ENCODE measurements around the gene DIP2A.
"Not testable (repeated sequence)": the region's sequence is repeated elsewhere in the genome, so short reads cannot be mapped to it uniquely, and the experiment has no call there.

The DIP2A gene

DNA sequence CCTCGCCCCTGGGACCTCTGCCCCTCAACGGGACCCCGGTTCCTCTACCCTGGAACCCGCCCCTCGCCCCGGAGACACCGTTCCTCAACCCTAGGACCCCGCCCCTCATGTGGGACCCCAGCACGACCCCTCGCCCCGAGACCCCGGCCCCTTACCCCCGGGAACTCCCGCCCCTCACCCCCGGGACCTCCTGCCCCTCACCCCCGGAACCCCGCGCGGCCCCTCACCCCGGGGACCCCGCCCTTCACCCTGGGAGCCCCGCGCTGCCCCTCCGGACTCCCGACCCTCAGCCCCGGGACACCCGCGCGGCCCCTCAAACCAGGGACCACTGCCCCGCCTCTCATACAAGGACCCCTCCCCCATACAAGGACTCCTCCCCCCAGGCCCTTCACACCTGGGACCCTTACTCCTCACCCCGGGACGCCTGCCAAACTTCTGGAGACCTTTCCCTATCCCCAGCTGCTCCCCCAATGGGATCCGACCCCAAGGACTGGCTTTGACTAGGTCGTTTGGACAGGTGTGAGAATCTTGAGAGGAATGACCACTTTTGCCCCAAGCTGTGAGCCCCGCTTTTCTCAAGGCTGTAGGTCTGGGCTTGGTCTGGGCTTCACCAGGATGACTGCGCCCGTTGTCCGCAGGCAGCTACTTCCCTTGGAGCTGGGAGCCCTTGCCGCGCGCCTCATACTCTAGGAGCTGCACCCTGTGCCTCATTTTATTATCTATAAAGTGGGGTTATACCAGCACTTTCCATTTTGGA lies 843 bp downstream of the DIP2A start:
- peak overlapping the region in 1 of 2 experiments; percentile 91 for H3K23ac ChIP-seq (ENCODE audit: low read length in 2 of 2)
- DNase-seq = peak; percentile 52
- H3K4me1 ChIP-seq (ENCODE audit: control insufficient read depth, insufficient read depth, low read depth, low read length) = peaks cover 8% of the 10 kb centered on the region
- peak overlapping the region; percentile 95 to 98 for H3K4me3 ChIP-seq (ENCODE audit: insufficient read depth in 1 of 2, low read depth in 1 of 2, low read length in 2 of 2)
- no peak overlapping the region for H4K91ac ChIP-seq (ENCODE audit: low read length)
- peak overlapping the region in 1 of 2 experiments; percentile 87 for H3K14ac ChIP-seq (ENCODE audit: low read length in 2 of 2)
- no peak overlapping the region for H2AFZ ChIP-seq (ENCODE audit: low read depth, low read length)
- 5% methylated on average over 31 of the region's 41 CpGs for WGBS
- no peak overlapping the region for H2AK5ac ChIP-seq (ENCODE audit: low read length, severe bottlenecking)
- H4K8ac ChIP-seq (ENCODE audit: low read length) = no peak overlapping the region
- no peaks in the 10 kb centered on the region for H3K9me3 ChIP-seq (ENCODE audit: control insufficient read depth, low read length)
- peak overlapping the region; percentile 98 for H3K4me2 ChIP-seq (ENCODE audit: low read length, poor library complexity, severe bottlenecking)
- peaks cover 34% of the 10 kb centered on the region for H3K79me1 ChIP-seq (replicated peaks; ENCODE audit: low read length, poor library complexity, severe bottlenecking)
- no peak overlapping the region for H2BK5ac ChIP-seq (ENCODE audit: low read depth, low read length, poor library complexity, severe bottlenecking)
- H3K36me3 ChIP-seq (ENCODE audit: control insufficient read depth in 1 of 2, insufficient read depth in 2 of 2, low read depth in 1 of 2, low read length in 2 of 2) = peaks cover 2 to 16% of the 10 kb centered on the region in 2 experiments
- H2BK15ac ChIP-seq (ENCODE audit: low read depth, poor library complexity, severe bottlenecking) = no peak overlapping the region
- peak overlapping the region; percentile 89 for H3K9ac ChIP-seq (ENCODE audit: low read length)
- H3K27me3 ChIP-seq (ENCODE audit: control insufficient read depth in 1 of 2, insufficient read depth in 1 of 2, low read length in 2 of 2) = no peaks in the 10 kb centered on the region
- peak overlapping the region; percentile 59 for H2BK120ac ChIP-seq (ENCODE audit: low read depth, low read length)
- no peak overlapping the region for H2BK12ac ChIP-seq (ENCODE audit: low read length in 2 of 2)
- peak overlapping the region in 1 of 2 experiments; percentile 97 for H3K18ac ChIP-seq (ENCODE audit: low read depth in 1 of 2, low read length in 2 of 2)
- peak overlapping the region in 1 of 2 experiments; percentile 98 for H3K4ac ChIP-seq (ENCODE audit: low read depth in 1 of 2, low read length in 2 of 2)
- H3K27ac ChIP-seq (ENCODE audit: low read length, poor library complexity, severe bottlenecking) = no peak overlapping the region

DNA sequence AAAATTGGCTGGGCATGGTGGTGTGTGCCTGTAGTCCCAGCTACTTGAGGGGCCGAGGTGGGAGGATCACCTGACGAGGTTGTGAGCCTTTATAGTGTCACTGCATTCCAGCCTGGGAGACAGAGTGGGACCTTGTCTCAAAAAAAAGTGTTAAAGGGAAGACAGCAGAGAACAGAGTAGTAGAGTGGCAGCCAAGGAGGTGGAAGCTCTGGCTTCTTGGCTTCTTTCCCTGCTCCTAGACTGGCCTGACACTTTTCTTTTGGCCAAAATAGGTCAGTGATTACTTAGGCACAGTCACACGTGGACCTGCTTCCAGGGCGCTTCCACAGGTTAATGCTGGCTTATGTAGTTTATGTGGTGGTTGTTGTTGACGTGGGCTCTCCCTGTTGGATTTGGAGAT lies 3.2 kb downstream of the DIP2A start:
- H4K8ac ChIP-seq (ENCODE audit: low read length) = no peak overlapping the region
- H2BK15ac ChIP-seq (ENCODE audit: low read depth, poor library complexity, severe bottlenecking) = no peak overlapping the region
- no peak overlapping the region for H2BK5ac ChIP-seq (ENCODE audit: low read depth, low read length, poor library complexity, severe bottlenecking)
- H2AK5ac ChIP-seq (ENCODE audit: low read length, severe bottlenecking) = no peak overlapping the region
- no peak overlapping the region for H2AFZ ChIP-seq (ENCODE audit: low read depth, low read length)
- no peak overlapping the region for H4K91ac ChIP-seq (ENCODE audit: low read length)
- 95% methylated on average over 5 of the region's 5 CpGs for WGBS
- no peaks in the 10 kb centered on the region for H3K9me3 ChIP-seq (ENCODE audit: control insufficient read depth, low read length)
- no peak overlapping the region for H3K4ac ChIP-seq (ENCODE audit: low read depth in 1 of 2, low read length in 2 of 2)
- H3K4me3 ChIP-seq (ENCODE audit: insufficient read depth in 1 of 2, low read depth in 1 of 2, low read length in 2 of 2) = no peak overlapping the region
- no peak overlapping the region for H3K23ac ChIP-seq (ENCODE audit: low read length in 2 of 2)
- no peak overlapping the region for H3K4me2 ChIP-seq (ENCODE audit: low read length, poor library complexity, severe bottlenecking)
- no peak overlapping the region for H2BK12ac ChIP-seq (ENCODE audit: low read length in 2 of 2)
- no peak for DNase-seq
- H3K18ac ChIP-seq (ENCODE audit: low read depth in 1 of 2, low read length in 2 of 2) = no peak overlapping the region
- peaks cover 25% of the 10 kb centered on the region for H3K79me1 ChIP-seq (replicated peaks; ENCODE audit: low read length, poor library complexity, severe bottlenecking)
- H3K27me3 ChIP-seq (ENCODE audit: control insufficient read depth in 1 of 2, insufficient read depth in 1 of 2, low read length in 2 of 2) = no peaks in the 10 kb centered on the region
- H3K27ac ChIP-seq (ENCODE audit: low read length, poor library complexity, severe bottlenecking) = no peak overlapping the region
- no peak overlapping the region for H2BK120ac ChIP-seq (ENCODE audit: low read depth, low read length)
- peaks cover 6% of the 10 kb centered on the region for H3K4me1 ChIP-seq (ENCODE audit: control insufficient read depth, insufficient read depth, low read depth, low read length)
- peaks cover 0 to 13% of the 10 kb centered on the region in 2 experiments for H3K36me3 ChIP-seq (ENCODE audit: control insufficient read depth in 1 of 2, insufficient read depth in 2 of 2, low read depth in 1 of 2, low read length in 2 of 2)
- no peak overlapping the region for H3K14ac ChIP-seq (ENCODE audit: low read length in 2 of 2)
- H3K9ac ChIP-seq (ENCODE audit: low read length) = no peak overlapping the region

DNA sequence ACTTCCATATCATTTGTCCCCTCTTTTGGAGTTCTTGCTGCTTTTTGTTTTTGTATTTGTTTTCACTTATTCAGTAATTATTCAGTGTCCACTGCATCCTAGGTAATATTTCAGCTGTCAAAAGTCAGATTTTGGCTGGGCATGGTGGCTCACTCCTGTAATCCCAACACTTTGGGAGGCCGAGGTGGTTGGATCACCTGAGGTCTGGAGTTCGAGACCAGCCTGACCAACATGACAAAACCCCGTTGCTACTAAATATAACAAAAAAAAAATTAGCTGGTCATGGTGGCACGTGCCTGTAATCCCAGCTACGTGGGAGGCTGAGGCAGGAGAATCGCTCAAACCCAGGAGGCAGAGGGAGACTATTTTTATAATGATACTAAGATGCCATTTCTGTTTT lies 6.5 kb downstream of the DIP2A start:
- not testable (repeated sequence) for H3K18ac ChIP-seq (ENCODE audit: low read depth in 1 of 2, low read length in 2 of 2); H3K4me3 ChIP-seq (ENCODE audit: insufficient read depth in 1 of 2, low read depth in 1 of 2, low read length in 2 of 2); H2BK120ac ChIP-seq (ENCODE audit: low read depth, low read length); H4K8ac ChIP-seq (ENCODE audit: low read length); H2BK12ac ChIP-seq (ENCODE audit: low read length in 2 of 2); H3K9me3 ChIP-seq (ENCODE audit: control insufficient read depth, low read length); H2AFZ ChIP-seq (ENCODE audit: low read depth, low read length); H3K9ac ChIP-seq (ENCODE audit: low read length); H3K4me1 ChIP-seq (ENCODE audit: control insufficient read depth, insufficient read depth, low read depth, low read length); H2BK5ac ChIP-seq (ENCODE audit: low read depth, low read length, poor library complexity, severe bottlenecking); H3K4me2 ChIP-seq (ENCODE audit: low read length, poor library complexity, severe bottlenecking); DNase-seq; H3K4ac ChIP-seq (ENCODE audit: low read depth in 1 of 2, low read length in 2 of 2); H3K27me3 ChIP-seq (ENCODE audit: control insufficient read depth in 1 of 2, insufficient read depth in 1 of 2, low read length in 2 of 2); H4K91ac ChIP-seq (ENCODE audit: low read length); H3K14ac ChIP-seq (ENCODE audit: low read length in 2 of 2); H2AK5ac ChIP-seq (ENCODE audit: low read length, severe bottlenecking); H3K27ac ChIP-seq (ENCODE audit: low read length, poor library complexity, severe bottlenecking); H2BK15ac ChIP-seq (ENCODE audit: low read depth, poor library complexity, severe bottlenecking); H3K23ac ChIP-seq (ENCODE audit: low read length in 2 of 2)
- H3K36me3 ChIP-seq (ENCODE audit: control insufficient read depth in 1 of 2, insufficient read depth in 2 of 2, low read depth in 1 of 2, low read length in 2 of 2) = peaks cover 7 to 21% of the 10 kb centered on the region in 2 experiments
- 95% methylated on average over 5 of the region's 6 CpGs for WGBS
- peaks cover 22% of the 10 kb centered on the region for H3K79me1 ChIP-seq (replicated peaks; ENCODE audit: low read length, poor library complexity, severe bottlenecking)

DNA sequence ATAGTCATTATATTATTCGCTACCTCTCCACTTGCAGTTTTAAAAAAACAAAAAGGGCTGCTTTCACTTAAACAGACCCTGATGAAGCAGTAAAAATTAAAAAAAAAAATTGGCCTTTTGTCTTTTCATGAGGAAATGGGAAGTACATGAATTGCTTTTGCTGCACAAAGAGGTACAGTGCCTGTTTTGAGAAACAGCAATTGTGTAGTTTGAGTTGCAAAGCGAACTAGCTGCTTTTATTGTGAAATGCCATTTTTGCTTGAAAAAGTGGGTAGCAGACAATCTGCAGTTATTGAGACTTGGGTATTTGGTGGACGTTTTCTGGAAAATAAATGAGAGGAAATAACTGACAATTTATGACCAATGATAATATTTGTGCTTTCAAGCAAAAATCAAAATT lies 7.0 kb downstream of the DIP2A start:
- Histone ChIP-seq H3K4ac (ENCODE audit: low read depth in 1 of 2, low read length in 2 of 2) (no peak overlapping the region), H2BK5ac (ENCODE audit: low read depth, low read length, poor library complexity, severe bottlenecking) (no peak overlapping the region), H3K18ac (ENCODE audit: low read depth in 1 of 2, low read length in 2 of 2) (no peak overlapping the region), H3K79me1 (replicated peaks; ENCODE audit: low read length, poor library complexity, severe bottlenecking) (peaks cover 22% of the 10 kb centered on the region), H2BK12ac (ENCODE audit: low read length in 2 of 2) (no peak overlapping the region), H4K91ac (ENCODE audit: low read length) (no peak overlapping the region), H3K4me3 (ENCODE audit: insufficient read depth in 1 of 2, low read depth in 1 of 2, low read length in 2 of 2) (no peak overlapping the region), H3K4me1 (ENCODE audit: control insufficient read depth, insufficient read depth, low read depth, low read length) (no peaks in the 10 kb centered on the region), H3K23ac (ENCODE audit: low read length in 2 of 2) (no peak overlapping the region), H2BK120ac (ENCODE audit: low read depth, low read length) (no peak overlapping the region), H2AK5ac (ENCODE audit: low read length, severe bottlenecking) (no peak overlapping the region), H3K27ac (ENCODE audit: low read length, poor library complexity, severe bottlenecking) (no peak overlapping the region), H2BK15ac (ENCODE audit: low read depth, poor library complexity, severe bottlenecking) (no peak overlapping the region), H3K4me2 (ENCODE audit: low read length, poor library complexity, severe bottlenecking) (no peak overlapping the region), H3K9me3 (ENCODE audit: control insufficient read depth, low read length) (no peaks in the 10 kb centered on the region), H3K27me3 (ENCODE audit: control insufficient read depth in 1 of 2, insufficient read depth in 1 of 2, low read length in 2 of 2) (no peaks in the 10 kb centered on the region), H3K9ac (ENCODE audit: low read length) (no peak overlapping the region), H3K36me3 (ENCODE audit: control insufficient read depth in 1 of 2, insufficient read depth in 2 of 2, low read depth in 1 of 2, low read length in 2 of 2) (peaks cover 9 to 21% of the 10 kb centered on the region in 2 experiments), H4K8ac (ENCODE audit: low read length) (no peak overlapping the region), H3K14ac (ENCODE audit: low read length in 2 of 2) (no peak overlapping the region), H2AFZ (ENCODE audit: low read depth, low read length) (no peak overlapping the region)
- no peak for DNase-seq
- WGBS = 100% methylated on average over 1 of the region's 3 CpGs

All from mesenchymal stem cell (in vitro differentiated cells and primary cell).